Hypothalamus (tissue), 51 donors: ENCODE results near the gene TMBIM4.
A peak's percentile ranks its signal among the peaks of the same experiment; 100 is the strongest.

ENCODE experiments used
- DNase-seq, 51 donors: peaks; one replicate each; lab custom pipeline; 2025; lab: John Stamatoyannopoulos, UW

Gene TMBIM4

DNA sequence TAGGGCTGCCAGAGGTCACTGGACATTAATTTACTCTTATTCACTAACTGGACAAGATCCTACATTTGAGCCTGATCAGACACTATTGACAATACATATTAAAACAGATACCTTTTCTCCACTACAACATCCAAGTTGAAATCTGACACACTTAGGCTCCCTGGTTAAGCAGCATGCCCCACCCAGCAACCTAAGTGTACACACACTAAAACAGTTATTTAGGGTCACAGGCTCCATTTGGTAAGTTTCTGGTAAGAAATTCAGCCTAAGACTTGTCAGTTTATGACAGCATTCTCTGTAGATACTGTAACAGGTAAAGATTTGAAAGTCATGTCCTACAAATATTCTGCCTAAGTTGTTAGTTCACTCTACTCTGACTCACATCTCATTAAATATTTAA lies 27.0 kb downstream of the TMBIM4 start:
- no peak for DNase-seq

DNA sequence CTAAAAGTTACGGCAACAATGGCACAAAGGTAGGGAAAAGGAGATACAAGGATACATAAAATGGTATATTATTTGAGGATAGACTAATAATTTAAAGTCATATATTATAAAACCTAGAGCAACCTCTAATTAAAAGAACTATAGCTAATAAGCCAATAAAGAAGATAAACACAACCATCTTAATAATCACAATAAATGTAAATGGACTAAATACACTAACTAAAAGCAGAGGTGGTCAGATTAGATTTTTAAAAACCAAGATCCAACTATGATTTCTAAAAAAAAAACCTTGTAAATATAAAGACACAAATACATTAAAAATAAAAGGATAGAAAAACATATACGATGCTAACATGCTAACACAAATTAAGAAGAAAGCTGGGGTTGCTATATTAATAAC lies 28.5 kb downstream of the TMBIM4 start:
- no peak for DNase-seq

DNA sequence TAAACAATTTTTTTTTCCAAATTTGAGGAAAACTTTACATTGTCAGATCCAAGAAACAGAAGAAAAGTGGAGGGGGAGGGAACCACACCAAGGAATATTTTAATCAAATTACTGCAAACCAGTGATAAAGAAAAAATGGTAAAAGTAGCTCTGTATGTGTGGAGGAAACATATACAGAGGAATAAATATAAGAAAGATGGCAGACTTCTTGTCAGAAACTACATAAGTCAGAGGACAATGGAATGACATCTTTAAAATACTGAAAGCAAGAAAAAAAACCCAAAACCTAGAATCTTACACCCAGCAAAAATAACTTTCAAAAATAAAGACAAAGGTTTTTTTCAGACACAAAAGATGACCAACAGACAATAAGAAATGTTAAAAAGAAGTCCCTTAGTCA lies 29.1 kb downstream of the TMBIM4 start:
- no peak for DNase-seq

DNA sequence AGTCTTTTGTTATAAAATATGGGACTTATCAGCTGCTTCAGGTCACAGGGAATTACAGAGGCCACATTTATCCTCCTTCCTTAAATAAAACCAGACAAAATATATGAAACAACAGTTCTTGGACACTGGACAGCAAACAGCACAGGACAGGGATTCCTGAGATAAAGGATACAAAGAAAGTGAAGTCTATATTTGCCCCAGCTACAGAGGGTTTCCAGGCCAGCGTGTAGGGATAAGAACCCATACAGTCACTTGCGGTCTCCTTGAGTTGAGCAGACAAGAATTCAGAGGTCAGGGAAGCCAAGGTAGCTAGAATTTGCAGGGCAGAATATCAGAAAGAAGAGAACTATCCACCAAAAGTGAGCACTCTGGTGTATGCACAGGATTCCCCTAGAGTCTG lies 30.5 kb downstream of the TMBIM4 start:
- no peak for DNase-seq

DNA sequence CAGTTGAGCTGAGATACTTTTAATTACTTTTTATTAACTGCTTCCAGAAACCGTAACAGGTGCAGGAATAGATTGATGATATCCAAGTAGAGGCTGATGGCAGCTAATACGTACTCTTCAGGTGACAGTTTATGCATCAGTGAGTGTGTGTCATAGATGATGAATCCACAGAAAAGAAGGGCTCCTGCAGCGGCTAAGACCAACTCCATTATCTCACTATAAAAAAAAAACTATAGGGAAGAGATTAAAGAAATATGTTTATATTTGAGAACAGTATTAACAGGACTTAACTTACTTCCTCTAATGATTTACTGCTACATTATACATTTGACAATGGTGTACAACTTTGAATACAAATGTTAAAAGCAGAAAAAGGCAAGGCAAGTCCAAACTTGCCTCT lies 31.9 kb downstream of the TMBIM4 start:
- DNase-seq: no peak

DNA sequence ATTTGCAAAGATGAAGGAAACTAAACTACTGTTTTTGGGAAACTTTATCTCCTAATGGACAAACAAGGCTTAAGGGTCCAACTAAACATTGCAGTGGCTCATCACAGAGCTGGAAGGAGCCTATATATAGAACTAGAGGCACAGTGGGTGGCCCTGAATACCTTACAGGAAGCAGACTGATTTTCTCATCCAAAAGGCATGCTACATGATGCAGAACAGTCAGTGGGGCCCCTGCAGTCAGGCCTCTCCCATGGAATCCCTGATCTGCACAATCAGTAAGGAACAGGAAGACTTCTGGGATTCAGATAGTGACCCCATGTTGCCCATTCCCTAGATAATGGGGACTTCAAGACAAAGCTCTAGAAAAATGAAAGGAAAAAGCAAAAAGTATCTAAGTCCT lies 37.4 kb downstream of the TMBIM4 start:
- no peak for DNase-seq

DNA sequence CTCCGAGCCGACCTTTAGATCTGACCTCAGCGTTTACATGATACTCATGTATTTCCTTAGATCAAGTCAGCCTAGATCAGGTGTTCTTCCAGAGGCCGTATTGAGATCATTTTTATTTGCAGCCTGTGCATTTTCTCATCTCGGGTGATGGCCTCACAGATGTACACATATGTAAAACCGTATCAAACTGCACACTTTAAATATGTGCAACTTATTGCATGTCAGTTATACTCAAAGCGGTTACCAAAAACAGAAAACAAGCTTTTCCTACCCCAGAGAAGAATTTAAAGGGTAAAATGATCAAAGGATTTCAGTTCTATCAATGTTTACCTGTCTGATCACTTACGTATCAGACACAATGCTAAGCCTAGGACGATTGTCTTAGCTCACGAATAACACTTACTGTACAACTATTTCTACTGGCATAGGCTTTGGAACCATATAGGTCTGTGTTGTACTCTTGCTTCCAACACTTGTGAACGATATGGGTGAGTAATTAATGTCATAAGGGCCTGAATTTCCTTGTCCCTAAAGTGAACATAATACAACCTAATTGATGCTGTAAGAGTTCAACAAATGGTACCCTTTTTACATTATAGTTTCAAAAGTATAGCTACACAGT lies 38.6 kb downstream of the TMBIM4 start:
- DNase-seq: no peak

DNA sequence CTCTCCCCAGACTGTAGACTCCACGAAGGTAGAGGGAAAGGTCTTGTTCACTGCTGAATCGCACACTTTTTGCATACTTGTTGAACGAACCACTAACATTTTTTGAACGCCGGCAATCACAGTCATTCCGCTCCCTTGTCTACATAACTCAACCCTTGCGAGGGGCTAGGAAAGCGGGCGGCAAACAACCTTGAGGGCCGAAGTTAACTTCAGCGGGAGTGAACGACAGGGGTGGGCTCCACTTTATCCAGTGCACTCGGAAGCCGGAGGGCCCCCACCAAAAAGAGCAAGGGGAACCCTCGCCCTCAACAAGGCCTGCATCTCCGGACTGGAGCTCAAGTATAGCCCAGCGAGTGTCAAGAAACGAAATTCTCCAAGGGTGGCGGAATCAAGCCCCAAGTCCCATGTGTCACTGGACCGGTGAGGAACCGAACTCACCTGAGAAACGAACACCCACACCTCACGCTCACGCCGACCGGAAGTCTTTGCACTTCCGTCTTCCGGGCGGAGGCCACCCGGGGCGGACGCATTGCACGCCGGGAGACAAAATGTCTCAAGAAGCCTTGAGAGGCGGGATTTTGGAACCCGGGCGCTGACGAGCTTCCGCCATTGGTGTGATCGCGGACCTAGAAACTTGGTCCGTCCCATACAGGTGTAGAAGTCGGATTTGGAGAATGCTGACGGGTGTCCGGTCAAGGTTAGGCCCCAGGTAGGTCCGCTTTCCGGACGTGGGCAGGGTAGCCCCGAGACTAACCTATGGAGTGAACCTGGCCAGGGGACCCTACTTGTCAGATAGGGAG lies 39.3 kb downstream of the TMBIM4 start, which contains the start of gene LLPH:
TSS of gene LLPH (minus strand) at position 484 of the 800 bp plus-strand sequence. CDS start 1,644 bp downstream, outside the sequence.
- DNase-seq: peak; percentile 13 to 91 (median 74)

DNA sequence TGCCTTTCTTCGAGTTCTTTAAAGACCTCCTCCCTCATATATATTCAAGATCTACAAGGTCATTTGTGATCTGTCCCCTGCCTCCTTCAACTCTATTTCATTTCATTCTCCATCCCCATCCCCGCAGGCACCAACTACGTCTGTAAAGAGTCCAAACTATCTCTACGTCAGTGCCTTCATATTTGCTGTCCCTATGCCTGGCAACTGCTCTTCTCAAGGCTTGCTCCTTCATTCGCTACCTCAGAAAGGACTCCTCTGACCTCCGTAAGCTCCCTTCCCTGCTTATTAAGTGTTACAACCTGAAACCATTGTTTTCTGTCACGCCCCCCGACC lies 39.9 kb downstream of the TMBIM4 start:
- peak in 1 of 51 donors; percentile 17 for DNase-seq

DNA sequence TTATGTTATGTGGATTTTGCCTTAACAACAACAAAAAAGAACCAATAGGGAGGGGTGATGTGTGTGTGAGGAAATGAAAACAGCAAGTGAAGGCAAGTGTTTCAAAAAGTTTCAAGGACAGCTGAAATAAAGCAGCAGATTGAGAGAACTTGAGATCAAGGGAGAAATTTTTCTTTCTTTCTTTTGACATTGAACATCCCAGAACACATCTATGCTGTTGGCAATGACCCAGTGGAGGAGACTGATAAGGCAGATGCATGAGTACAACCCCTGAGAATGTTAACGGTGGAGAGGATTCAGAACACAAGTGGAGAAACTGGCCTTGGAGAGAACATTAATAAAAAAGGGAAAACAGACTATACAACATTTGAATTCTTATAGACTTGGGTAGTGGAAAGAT lies 42.1 kb downstream of the TMBIM4 start:
- DNase-seq: no peak

DNA sequence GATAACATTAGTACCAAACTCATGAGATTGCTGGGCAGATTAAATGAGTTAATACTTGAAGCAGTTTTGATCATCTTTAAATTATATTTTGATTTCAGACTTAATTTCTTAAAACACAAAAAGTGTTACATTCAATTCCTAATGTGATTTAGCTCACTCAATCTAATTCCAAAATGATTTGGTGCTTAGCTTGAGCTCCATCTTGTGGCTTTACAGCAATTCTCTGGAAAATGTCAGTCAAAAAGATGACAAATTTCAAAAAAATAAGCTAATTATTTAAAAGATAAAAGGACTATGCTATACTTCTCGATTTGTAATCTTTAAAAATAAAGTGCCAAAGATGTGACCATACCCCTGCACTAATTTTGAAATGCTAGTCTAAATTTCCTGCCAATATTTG lies 49.3 kb downstream of the TMBIM4 start:
- DNase-seq: no peak

DNA sequence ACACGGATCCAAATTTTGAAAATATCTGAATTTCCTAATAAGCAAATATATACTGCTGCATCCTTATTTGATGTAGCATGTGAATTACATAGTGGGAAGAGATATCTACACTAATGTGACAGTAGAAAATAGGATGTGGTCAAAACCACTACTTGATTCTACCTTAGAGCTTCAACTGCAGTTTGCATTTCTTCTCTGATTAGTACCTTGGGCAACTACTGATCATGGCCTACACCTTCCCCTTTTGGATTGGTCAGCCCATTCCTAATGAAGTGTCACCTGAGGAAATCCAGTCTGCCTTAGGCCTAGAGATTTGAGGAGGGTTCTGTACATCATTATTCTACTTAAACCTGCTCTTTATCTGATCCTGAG lies 49.9 kb downstream of the TMBIM4 start:
- DNase-seq: no peak

DNA sequence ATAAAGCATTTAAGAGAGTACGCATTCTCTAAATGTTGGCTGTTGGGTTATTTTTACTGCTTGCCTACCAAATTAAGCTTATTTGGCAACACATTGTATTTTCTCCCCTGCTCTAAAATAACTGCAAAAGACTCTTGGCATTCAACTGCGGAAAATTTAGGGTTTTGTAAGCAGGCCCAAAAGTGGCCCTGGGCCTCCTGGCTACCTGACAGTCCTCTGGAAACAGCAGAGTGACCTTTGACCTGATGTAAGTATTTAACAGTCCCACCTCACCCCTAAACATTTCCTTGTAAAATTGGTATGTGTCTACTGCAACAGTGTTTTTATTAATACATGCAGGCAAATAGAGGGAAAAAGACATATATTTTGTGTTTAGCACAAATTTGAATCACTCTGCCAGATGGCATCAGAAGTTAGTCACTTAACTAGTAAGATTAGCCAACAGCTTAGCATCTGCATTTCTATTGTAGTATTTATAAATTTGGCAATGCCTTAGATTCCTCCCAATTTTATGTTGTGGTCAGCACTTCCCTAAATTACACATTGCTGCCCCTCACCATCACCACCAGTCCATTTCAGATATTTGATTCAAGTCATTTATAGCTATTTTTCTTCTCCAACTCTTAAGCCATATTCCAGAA lies 50.4 kb downstream of the TMBIM4 start:
- DNase-seq: no peak

DNA sequence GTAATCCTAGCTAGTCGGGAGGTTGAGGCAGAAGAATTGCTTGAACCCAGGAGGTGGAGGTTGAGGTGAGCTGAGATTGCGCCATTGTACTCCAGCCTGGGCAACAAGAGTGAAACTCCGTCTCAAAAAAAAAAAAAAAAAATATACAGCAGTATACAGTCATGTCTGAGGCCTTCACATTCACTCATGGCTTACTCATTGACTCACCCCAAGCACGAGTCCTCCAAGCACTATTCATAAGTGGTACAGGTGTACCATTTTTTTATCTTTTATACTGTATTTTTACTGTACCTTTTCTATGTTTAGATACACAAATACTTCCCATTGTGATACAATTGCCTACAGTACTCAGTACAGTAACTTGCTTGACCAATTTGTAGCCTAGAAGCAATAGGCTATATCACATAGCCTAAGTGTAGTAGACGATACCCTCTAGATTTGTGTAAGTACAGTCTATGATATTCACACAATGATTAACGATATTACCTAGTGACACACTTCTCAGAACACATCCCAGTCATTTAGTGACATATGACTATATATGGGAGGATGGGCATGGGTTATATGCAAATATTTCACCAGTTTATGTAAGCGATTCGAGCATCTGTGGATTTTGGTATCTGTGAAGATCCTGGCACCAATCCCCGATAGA lies 51.4 kb downstream of the TMBIM4 start:
- no peak for DNase-seq

DNA sequence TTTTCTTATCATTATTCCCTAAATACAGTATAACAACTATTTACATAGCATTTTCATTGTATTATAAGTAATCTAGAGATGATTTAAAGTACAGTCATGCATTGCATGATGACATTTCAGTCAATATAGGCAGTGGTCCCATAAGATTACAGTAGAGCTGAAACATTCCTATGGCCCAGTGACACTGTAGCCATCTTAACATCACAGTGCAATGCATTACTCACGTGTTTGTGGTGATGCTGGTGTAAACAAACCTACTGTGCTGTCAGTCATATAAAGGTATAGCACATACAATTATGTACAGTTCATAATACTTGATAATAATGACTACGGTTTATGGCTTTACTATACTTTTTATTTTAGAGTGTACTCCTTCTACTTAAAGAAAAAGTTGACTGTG lies 52.6 kb downstream of the TMBIM4 start:
- DNase-seq: no peak

DNA sequence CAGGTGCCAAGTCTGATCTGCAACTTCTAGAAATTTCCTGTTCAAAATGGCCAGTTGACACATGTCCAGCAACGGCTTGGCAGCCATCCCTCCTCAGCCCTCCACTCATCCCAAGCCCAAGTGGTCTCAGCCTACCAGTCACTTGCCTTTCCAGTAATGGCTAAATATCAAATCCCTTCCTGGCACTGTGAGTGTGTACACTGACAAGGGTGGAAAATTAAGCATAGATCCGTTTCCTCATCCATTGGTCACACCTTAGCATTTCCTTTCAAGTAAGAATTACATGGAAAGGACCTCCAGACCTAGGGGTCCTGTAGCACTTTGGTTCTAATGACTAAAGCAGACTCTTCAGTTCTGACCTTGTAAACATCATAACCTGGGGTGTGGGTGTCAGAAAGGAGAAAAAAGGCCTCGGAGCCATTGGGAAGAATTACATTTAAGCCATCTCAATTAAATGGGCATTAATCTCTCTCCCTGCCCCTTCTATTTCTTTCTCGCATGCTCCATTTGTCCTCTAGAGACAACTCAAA lies 54.7 kb downstream of the TMBIM4 start:
- DNase-seq: no peak

DNA sequence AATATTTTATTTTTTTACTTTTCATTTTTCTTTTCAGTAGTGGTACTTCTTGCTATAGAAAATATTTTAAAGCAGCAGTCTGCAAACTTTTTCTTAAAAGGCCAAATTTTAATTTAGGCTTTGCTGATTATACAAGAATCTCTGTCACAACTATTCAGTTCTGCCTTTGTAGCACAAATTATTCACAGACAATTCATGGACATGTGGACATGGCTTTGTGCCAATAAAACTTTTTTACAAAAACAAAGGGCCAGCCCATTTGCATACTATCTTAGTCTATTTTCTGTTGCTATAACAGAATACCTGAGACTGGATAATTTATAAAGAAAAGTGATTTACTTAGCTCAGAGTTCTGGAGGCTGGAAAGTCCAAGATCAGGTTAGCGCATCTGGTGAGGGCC lies 56.3 kb downstream of the TMBIM4 start:
- DNase-seq: no peak

DNA sequence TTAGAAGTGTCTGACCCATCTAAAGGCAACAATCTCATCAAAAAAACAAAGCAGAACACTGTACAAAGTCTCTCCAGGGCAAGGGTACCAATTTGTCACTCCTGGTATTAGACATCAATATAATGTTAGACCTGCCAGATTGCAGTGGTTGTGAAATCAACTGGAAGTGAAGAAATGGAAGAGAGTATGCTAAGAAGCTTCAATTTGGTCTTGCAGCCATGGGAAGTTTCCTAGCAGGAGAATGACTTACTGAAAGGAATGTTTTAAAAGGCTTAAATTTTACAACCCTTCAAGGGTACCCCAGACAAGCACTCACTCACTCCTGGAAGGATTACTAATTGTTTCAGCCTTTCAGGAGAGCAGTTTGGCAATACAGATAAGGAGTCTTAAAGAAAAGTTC lies 58.2 kb downstream of the TMBIM4 start:
- no peak for DNase-seq

DNA sequence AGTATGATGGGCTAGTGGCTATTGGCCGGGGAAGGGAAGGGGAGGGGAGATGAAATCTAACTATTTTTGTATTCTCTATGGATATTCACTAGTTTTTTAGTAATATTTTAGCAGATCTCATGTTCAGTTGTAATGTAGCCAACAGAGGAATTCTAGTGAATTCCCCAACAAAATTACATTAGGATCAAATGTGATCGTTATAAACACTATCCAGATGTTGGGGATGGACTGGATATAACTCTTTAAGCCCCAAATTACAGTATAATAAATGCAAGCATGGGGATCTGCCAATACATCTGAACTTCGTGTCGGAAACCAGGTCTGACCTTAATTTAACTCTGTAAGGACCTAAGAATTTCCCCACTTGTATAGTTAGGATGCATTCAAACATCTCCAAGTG lies 60.7 kb downstream of the TMBIM4 start:
- DNase-seq: no peak

DNA sequence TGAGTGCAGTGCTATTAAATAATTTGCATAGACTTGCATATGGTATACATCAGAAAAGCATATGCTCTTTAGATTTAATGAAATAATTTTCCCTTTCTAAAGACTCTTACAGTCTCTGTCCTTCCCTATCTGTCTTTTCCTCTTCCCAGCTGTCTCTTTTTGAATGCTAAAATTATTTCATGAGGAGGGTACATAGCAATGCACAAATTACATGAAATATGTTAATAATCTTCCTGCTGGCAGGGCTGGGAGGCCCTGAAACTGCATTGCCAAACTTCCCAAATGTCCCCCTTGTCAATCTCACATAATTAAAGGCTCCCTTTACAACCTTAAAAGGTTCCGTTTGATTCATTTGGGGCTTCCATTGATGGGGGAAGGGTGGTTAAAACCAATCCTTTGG lies 61.4 kb downstream of the TMBIM4 start:
- DNase-seq: no peak

DNA sequence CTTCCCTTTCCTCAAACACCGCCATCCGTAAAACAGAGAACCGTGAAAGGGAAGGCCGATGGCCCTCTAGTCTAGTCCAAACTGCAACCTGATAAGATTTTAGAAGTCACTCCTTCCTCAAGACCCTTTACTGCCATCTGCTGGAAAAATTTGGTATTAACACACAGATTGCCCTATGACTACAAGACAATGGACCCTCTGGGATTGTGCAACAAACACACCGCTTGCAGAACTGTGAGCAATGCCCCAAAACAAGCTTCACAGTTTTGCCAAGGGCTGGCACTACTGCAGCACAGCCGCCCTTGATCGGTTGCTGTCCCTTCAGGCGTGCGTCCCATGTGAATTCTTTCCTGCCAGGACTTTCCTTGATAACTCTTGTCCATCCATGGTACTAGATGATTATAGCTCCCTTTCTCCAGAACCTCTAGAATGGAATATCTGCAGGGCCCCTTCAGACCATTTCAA lies 62.3 kb downstream of the TMBIM4 start:
- DNase-seq: peak in 21 of 51 donors; percentile 1 to 71 (median 7)
